ENCODE measurements around the gene GFRA4. TPM values are rescaled to one million over a fixed set of nuclear protein-coding genes. Genes with fewer than 3 reads are reported as not detected.
A peak's percentile ranks its signal among the peaks of the same experiment; 100 is the strongest.
"Not testable (repeated sequence)": the region's sequence is repeated elsewhere in the genome, so short reads cannot be mapped to it uniquely, and the experiment has no call there.

Gene GFRA4
- total RNA-seq, 1 experiment from 2014 or later, result not detected

DNA sequence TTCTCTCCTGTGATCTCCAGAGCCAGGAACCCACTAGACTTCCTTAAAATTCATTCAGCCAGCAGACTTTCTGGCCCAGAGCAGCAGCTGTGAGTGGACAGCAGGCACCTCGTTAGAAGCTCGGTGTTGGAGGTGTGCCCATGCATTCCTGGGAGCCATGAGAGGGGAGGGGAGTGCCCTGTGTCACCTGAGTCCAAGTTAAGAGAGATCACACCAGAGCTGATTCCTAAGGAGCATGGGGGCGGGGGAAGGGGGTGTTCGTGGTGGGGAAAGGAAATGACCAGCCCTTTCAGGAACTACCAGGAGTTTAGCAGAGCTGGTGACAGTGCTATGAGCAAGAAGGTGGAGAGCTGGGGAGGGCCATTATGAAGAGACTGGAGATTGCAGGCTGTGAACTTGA lies 46.9 kb downstream of the GFRA4 start:
- Histone ChIP-seq H2BK20ac (ENCODE audit: low read depth, low read length, poor library complexity, severe bottlenecking) (no peak overlapping the region), H3K18ac (ENCODE audit: insufficient read length, low read depth, low read length) (no peak overlapping the region), H2BK15ac (ENCODE audit: low read depth, low read length) (no peak overlapping the region), H4K8ac (replicated peaks; ENCODE audit: insufficient read length, low read depth, low read length) (no peak overlapping the region), H3K27me3 (ENCODE audit: insufficient read depth, low read length) (no peaks in the 10 kb centered on the region), H2AFZ (ENCODE audit: low read length) (no peak overlapping the region), H3K27ac (ENCODE audit: insufficient read length, low read depth, low read length) (no peak overlapping the region), H3K79me2 (ENCODE audit: insufficient read depth, low read length) (no peaks in the 10 kb centered on the region), H2BK12ac (ENCODE audit: insufficient read length, low read depth, low read length) (no peak overlapping the region), H2BK5ac (ENCODE audit: insufficient read length, low read length) (no peak overlapping the region), H3K4me2 (ENCODE audit: insufficient read depth, insufficient read length, low read length) (no peak overlapping the region), H3K9ac (ENCODE audit: extremely low read depth, insufficient read length, low read length) (no peak overlapping the region), H4K91ac (ENCODE audit: insufficient read length, low read depth, low read length) (no peak overlapping the region), H2BK120ac (ENCODE audit: low read depth, low read length, poor library complexity, severe bottlenecking) (no peak overlapping the region), H3K4me1 (ENCODE audit: insufficient read depth, low read length) (peaks cover 3% of the 10 kb centered on the region), H3K14ac (ENCODE audit: insufficient read depth, low read length) (no peak overlapping the region), H3K56ac (ENCODE audit: insufficient read length, low read depth, low read length) (no peak overlapping the region), H2AK5ac (ENCODE audit: insufficient read length, low read length) (no peak overlapping the region), H4K5ac (ENCODE audit: insufficient read length, low read depth, low read length) (no peak overlapping the region), H4K20me1 (ENCODE audit: control insufficient read depth, insufficient read depth, insufficient read length) (no peaks in the 10 kb centered on the region), H3K79me1 (ENCODE audit: insufficient read depth, low read depth, low read length, poor library complexity, severe bottlenecking) (no peaks in the 10 kb centered on the region), H3T11ph (ENCODE audit: low read length) (no peak overlapping the region), H3K4ac (ENCODE audit: low read depth, low read length) (no peak overlapping the region), H3K23ac (ENCODE audit: insufficient read length, low read depth, low read length) (no peak overlapping the region), H3K9me3 (ENCODE audit: control insufficient read depth, low read depth, low read length) (no peaks in the 10 kb centered on the region), H3K23me2 (ENCODE audit: insufficient read length, low read depth, low read length, poor library complexity, severe bottlenecking) (no peaks in the 10 kb centered on the region)
- H3K4me1 Mint-ChIP-seq, result peaks cover 15 to 21% of the 10 kb centered on the region in 2 experiments
- no peaks in the 10 kb centered on the region for H3K27me3 Mint-ChIP-seq (ENCODE audit: low read depth)
- peak; percentile 66 for DNase-seq
- no peak for TF ChIP-seq CTCF (conservative IDR thresholded peaks at IDR 0.05)
- H3K4me3 Mint-ChIP-seq, result no peak overlapping the region
- no peaks in the 10 kb centered on the region for H3K36me3 Mint-ChIP-seq (ENCODE audit: insufficient read depth in 1 of 3, low read depth in 3 of 3)
- no CpG with 5 or more reads among the region's 4 CpGs for WGBS (ENCODE audit: extremely low coverage, insufficient read length, low lambda C conversion rate)
- no peaks in the 10 kb centered on the region for H3K9me3 Mint-ChIP-seq
- H3K27ac Mint-ChIP-seq, result peak overlapping the region in 2 of 3 experiments; percentile 67 to 79; a peak in 3 of 7 replicates

DNA sequence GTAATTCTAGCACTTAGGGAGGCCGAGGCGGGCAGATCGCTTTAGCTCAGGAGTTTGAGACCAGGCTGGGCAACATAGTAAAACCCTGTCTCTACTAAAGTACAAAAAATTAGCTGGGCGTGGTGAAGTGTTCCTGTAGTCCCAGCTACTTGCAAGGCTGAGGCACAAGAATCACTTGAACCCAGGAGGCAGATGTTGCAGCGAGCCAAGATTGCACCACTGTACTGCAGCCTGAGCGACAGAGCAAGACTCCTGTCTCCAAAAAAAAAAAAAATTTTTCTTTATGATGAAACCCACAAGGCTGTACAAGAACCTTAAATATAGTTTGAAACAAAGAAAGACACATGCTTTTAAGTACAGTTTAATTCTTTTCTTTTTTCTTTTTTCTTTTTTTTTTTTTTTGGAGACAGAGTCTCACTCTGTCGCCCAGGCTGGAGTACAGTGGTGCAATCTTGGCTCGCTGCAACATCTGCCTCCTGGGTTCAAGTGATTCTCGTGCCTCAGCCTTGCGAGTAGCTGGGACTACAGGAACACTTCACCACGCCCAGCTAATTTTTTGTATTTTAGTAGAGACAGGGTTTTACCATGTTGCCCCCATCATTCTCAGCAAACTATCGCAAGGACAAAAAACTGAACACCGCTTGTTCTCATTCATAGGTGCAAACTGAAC lies 47.9 kb downstream of the GFRA4 start:
- H4K20me1 ChIP-seq (ENCODE audit: control insufficient read depth, insufficient read depth, insufficient read length); H2AK5ac ChIP-seq (ENCODE audit: insufficient read length, low read length); H3K9ac ChIP-seq (ENCODE audit: extremely low read depth, insufficient read length, low read length); H3K23ac ChIP-seq (ENCODE audit: insufficient read length, low read depth, low read length); H3K9me3 Mint-ChIP-seq; H3K36me3 Mint-ChIP-seq (ENCODE audit: insufficient read depth in 1 of 3, low read depth in 3 of 3); H3K4ac ChIP-seq (ENCODE audit: low read depth, low read length); H2AFZ ChIP-seq (ENCODE audit: low read length); H3K4me2 ChIP-seq (ENCODE audit: insufficient read depth, insufficient read length, low read length); H3K56ac ChIP-seq (ENCODE audit: insufficient read length, low read depth, low read length); H3K9me3 ChIP-seq (ENCODE audit: control insufficient read depth, low read depth, low read length); H4K8ac ChIP-seq (replicated peaks; ENCODE audit: insufficient read length, low read depth, low read length); H4K5ac ChIP-seq (ENCODE audit: insufficient read length, low read depth, low read length); H3K4me1 ChIP-seq (ENCODE audit: insufficient read depth, low read length); H2BK120ac ChIP-seq (ENCODE audit: low read depth, low read length, poor library complexity, severe bottlenecking); H3K79me2 ChIP-seq (ENCODE audit: insufficient read depth, low read length); H3K27me3 Mint-ChIP-seq (ENCODE audit: low read depth); H4K91ac ChIP-seq (ENCODE audit: insufficient read length, low read depth, low read length); H2BK5ac ChIP-seq (ENCODE audit: insufficient read length, low read length); H3K27ac ChIP-seq (ENCODE audit: insufficient read length, low read depth, low read length); DNase-seq; H3K4me3 Mint-ChIP-seq; H3K18ac ChIP-seq (ENCODE audit: insufficient read length, low read depth, low read length); H3K14ac ChIP-seq (ENCODE audit: insufficient read depth, low read length); H2BK20ac ChIP-seq (ENCODE audit: low read depth, low read length, poor library complexity, severe bottlenecking); H3K23me2 ChIP-seq (ENCODE audit: insufficient read length, low read depth, low read length, poor library complexity, severe bottlenecking); H2BK15ac ChIP-seq (ENCODE audit: low read depth, low read length); H3K27me3 ChIP-seq (ENCODE audit: insufficient read depth, low read length); H3K79me1 ChIP-seq (ENCODE audit: insufficient read depth, low read depth, low read length, poor library complexity, severe bottlenecking); H3T11ph ChIP-seq (ENCODE audit: low read length); H2BK12ac ChIP-seq (ENCODE audit: insufficient read length, low read depth, low read length): not testable (repeated sequence)
- Mint-ChIP-seq H3K4me1 (peaks cover 13 to 21% of the 10 kb centered on the region in 2 experiments), H3K27ac (peak overlapping the region in 1 of 3 experiments; percentile 41; a peak in 1 of 7 replicates)
- no CpG with 5 or more reads among the region's 13 CpGs for WGBS (ENCODE audit: extremely low coverage, insufficient read length, low lambda C conversion rate)
